ENCODE data around the gene FAM131C.
A peak's percentile ranks its signal among the peaks of the same experiment; 100 is the strongest.

The FAM131C gene

DNA sequence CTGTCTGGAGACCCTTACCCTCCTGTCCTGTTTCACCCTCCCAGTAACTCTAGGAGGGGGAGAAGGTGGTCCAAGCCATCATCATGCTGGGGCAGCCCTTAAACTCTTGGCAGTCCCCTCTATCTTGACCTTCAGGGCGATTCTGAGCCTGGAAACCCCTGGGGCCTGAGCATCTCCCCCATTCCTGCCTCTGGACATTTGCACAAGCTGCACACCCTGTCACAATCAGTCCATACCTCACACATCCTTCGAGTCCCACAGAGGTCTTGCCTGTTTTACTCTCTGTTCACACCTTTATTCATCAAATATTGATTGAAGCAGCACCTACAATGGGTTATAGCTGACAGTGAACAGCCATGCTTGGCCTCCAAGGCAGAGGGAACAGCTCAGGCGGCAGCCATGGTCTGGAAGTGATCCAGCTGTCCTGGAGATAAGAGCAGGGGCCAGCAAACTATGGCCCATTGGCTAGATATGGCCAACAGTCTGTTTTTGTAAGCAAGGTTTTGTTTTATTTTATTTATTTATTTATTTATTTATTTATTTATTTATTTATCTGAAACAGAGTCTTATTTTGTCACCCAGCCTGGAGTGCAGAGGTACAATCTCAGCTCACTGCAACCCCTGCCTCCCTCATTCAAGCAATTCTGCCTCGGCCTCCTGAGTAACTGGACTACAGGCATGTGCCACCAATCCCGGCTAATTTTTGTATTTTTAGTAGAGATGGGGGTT is 7.1 kb upstream of the FAM131C start (continued):
- TF ChIP-seq, protein P1, sequence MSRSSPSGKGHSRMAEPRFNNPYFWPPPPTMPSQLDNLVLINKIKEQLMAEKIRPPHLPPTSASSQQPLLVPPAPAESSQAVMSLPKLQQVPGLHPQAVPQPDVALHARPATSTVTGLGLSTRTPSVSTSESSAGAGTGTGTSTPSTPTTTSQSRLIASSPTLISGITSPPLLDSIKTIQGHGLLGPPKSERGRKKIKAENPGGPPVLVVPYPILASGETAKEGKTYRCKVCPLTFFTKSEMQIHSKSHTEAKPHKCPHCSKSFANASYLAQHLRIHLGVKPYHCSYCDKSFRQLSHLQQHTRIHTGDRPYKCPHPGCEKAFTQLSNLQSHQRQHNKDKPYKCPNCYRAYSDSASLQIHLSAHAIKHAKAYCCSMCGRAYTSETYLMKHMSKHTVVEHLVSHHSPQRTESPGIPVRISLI (tag by site-specific recombination; IDR thresholded peaks at IDR 0.05): no peak
- no peak for TF ChIP-seq ZNF211 (tag by site-specific recombination; IDR thresholded peaks at IDR 0.05; ENCODE audit: low read depth)
- TF ChIP-seq ZNF558 (tag by site-specific recombination; IDR thresholded peaks at IDR 0.05): 0 out of 2 replicates have a peak, but pooled peaks have one; percentile 35
- TF ChIP-seq, protein P2, sequence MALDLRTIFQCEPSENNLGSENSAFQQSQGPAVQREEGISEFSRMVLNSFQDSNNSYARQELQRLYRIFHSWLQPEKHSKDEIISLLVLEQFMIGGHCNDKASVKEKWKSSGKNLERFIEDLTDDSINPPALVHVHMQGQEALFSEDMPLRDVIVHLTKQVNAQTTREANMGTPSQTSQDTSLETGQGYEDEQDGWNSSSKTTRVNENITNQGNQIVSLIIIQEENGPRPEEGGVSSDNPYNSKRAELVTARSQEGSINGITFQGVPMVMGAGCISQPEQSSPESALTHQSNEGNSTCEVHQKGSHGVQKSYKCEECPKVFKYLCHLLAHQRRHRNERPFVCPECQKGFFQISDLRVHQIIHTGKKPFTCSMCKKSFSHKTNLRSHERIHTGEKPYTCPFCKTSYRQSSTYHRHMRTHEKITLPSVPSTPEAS (tag by site-specific recombination; IDR thresholded peaks at IDR 0.05): peak; percentile 47; the same call in 1 of the 2 replicates
- 0 out of 2 replicates have a peak, but pooled peaks have one; percentile 25 for TF ChIP-seq ZNF341 (tag by site-specific recombination; IDR thresholded peaks at IDR 0.05; ENCODE audit: low read depth)

DNA sequence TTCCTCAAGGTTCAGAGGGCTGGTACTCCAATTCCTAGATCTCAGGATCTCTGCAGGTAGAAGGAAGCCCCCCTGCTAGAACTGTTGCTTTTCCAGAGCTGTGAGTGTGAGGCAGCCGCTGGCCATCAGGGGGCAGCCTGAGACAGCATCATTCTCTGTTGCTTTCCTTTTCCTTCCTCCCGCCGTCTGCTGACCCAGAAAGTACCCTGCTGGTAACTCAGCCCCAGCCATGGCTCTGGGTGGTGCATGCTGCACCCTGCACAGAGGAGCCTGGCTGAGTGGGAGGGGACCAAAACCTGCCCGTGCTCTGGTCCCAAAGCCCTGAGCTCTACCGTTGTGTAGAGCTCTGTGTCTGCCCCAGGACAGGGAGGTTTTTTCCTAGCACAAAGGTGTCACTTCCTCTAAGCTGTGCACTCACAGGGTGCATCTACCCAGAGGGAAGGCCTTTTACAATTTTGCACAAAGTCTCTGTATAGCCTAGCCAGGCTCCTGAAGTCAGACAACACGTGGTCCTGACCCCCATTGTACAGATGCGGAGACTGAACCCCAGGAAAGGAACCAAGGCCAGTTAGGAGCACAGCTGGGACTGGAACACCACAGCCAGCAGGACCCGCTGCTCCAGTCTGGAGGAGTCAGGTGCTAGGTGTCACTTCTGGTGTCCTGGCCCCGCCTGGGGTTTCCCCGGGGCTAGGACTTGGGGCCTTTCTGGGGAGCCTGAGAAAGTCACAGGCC is 5.6 kb upstream of the FAM131C start:
- Histone ChIP-seq H3K9me3 (ENCODE audit: control insufficient read depth, insufficient read depth, low read depth, low read length) (no peaks in the 10 kb centered on the region), H3K4me1 (ENCODE audit: control insufficient read depth, insufficient read depth, low read length) (no peaks in the 10 kb centered on the region), H3K27ac (ENCODE audit: extremely low read depth, low read depth, low read length) (no peak overlapping the region), H3K36me3 (ENCODE audit: control insufficient read depth in 2 of 2, insufficient read depth in 1 of 2, low read length in 2 of 2) (no peaks in the 10 kb centered on the region), H3K4me3 (ENCODE audit: low read depth, low read length) (no peak overlapping the region)
- ChIA-PET POLR2A (interaction anchor here (0.6 to 1.1 kb wide), 3 partner anchors 102 to 128 kb away, joined by 3 to 4 read pairs (median 3); no protein-coding TSS in a partner anchor), CTCF (interaction anchor here (0.6 to 9.7 kb wide), 37 partner anchors 10 to 775 kb away, joined by 3 to 427 read pairs (median 5); partner anchors contain the start of gene EPHA2)
- TF ChIP-seq, protein P3, sequence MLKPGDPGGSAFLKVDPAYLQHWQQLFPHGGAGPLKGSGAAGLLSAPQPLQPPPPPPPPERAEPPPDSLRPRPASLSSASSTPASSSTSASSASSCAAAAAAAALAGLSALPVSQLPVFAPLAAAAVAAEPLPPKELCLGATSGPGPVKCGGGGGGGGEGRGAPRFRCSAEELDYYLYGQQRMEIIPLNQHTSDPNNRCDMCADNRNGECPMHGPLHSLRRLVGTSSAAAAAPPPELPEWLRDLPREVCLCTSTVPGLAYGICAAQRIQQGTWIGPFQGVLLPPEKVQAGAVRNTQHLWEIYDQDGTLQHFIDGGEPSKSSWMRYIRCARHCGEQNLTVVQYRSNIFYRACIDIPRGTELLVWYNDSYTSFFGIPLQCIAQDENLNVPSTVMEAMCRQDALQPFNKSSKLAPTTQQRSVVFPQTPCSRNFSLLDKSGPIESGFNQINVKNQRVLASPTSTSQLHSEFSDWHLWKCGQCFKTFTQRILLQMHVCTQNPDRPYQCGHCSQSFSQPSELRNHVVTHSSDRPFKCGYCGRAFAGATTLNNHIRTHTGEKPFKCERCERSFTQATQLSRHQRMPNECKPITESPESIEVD (tag by site-specific recombination; IDR thresholded peaks at IDR 0.05): no peak
- no peak for TF ChIP-seq ZNF132 (tag by site-specific recombination; IDR thresholded peaks at IDR 0.05; ENCODE audit: borderline replicate concordance)
- TF ChIP-seq YY1 (tag by site-specific recombination; IDR thresholded peaks at IDR 0.05): no peak
- no peak for TF ChIP-seq ZNF843 (tag by site-specific recombination; IDR thresholded peaks at IDR 0.05)
- TF ChIP-seq, protein P4, sequence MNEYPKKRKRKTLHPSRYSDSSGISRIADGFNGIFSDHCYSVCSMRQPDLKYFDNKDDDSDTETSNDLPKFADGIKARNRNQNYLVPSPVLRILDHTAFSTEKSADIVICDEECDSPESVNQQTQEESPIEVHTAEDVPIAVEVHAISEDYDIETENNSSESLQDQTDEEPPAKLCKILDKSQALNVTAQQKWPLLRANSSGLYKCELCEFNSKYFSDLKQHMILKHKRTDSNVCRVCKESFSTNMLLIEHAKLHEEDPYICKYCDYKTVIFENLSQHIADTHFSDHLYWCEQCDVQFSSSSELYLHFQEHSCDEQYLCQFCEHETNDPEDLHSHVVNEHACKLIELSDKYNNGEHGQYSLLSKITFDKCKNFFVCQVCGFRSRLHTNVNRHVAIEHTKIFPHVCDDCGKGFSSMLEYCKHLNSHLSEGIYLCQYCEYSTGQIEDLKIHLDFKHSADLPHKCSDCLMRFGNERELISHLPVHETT (tag by site-specific recombination; IDR thresholded peaks at IDR 0.05): no peak
- TF ChIP-seq, protein P5, sequence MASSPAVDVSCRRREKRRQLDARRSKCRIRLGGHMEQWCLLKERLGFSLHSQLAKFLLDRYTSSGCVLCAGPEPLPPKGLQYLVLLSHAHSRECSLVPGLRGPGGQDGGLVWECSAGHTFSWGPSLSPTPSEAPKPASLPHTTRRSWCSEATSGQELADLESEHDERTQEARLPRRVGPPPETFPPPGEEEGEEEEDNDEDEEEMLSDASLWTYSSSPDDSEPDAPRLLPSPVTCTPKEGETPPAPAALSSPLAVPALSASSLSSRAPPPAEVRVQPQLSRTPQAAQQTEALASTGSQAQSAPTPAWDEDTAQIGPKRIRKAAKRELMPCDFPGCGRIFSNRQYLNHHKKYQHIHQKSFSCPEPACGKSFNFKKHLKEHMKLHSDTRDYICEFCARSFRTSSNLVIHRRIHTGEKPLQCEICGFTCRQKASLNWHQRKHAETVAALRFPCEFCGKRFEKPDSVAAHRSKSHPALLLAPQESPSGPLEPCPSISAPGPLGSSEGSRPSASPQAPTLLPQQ (tag by site-specific recombination; IDR thresholded peaks at IDR 0.05): no peak
- TF ChIP-seq ZNF600 (tag by site-specific recombination; IDR thresholded peaks at IDR 0.05): 0 out of 2 replicates have a peak, but pooled peaks have one; percentile 37
- no peak for TF ChIP-seq EGR2 (tag by site-specific recombination; IDR thresholded peaks at IDR 0.05; ENCODE audit: low read depth)
- TF ChIP-seq ZNF626 (tag by site-specific recombination; IDR thresholded peaks at IDR 0.05): no peak
- no peak; the same call in 1 of the 2 replicates for TF ChIP-seq ZSCAN30 (tag by site-specific recombination; IDR thresholded peaks at IDR 0.05)
- TF ChIP-seq, protein P6, sequence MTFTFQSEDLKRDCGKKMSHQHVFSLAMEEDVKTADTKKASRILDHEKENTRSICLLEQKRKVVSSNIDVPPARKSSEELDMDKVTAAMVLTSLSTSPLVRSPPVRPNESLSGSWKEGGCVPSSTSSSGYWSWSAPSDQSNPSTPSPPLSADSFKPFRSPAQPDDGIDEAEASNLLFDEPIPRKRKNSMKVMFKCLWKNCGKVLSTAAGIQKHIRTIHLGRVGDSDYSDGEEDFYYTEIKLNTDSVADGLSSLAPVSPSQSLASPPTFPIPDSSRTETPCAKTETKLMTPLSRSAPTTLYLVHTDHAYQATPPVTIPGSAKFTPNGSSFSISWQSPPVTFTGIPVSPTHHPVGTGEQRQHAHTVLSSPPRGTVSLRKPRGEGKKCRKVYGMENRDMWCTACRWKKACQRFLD (tag by site-specific recombination; IDR thresholded peaks at IDR 0.05): no peak
- no peak for TF ChIP-seq ZNF426 (tag by site-specific recombination; IDR thresholded peaks at IDR 0.05)
- TF ChIP-seq, protein P7, sequence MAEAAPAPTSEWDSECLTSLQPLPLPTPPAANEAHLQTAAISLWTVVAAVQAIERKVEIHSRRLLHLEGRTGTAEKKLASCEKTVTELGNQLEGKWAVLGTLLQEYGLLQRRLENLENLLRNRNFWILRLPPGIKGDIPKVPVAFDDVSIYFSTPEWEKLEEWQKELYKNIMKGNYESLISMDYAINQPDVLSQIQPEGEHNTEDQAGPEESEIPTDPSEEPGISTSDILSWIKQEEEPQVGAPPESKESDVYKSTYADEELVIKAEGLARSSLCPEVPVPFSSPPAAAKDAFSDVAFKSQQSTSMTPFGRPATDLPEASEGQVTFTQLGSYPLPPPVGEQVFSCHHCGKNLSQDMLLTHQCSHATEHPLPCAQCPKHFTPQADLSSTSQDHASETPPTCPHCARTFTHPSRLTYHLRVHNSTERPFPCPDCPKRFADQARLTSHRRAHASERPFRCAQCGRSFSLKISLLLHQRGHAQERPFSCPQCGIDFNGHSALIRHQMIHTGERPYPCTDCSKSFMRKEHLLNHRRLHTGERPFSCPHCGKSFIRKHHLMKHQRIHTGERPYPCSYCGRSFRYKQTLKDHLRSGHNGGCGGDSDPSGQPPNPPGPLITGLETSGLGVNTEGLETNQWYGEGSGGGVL (tag by site-specific recombination; IDR thresholded peaks at IDR 0.05): no peak
- TF ChIP-seq, protein P8, sequence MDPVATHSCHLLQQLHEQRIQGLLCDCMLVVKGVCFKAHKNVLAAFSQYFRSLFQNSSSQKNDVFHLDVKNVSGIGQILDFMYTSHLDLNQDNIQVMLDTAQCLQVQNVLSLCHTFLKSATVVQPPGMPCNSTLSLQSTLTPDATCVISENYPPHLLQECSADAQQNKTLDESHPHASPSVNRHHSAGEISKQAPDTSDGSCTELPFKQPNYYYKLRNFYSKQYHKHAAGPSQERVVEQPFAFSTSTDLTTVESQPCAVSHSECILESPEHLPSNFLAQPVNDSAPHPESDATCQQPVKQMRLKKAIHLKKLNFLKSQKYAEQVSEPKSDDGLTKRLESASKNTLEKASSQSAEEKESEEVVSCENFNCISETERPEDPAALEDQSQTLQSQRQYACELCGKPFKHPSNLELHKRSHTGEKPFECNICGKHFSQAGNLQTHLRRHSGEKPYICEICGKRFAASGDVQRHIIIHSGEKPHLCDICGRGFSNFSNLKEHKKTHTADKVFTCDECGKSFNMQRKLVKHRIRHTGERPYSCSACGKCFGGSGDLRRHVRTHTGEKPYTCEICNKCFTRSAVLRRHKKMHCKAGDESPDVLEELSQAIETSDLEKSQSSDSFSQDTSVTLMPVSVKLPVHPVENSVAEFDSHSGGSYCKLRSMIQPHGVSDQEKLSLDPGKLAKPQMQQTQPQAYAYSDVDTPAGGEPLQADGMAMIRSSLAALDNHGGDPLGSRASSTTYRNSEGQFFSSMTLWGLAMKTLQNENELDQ (tag by site-specific recombination; IDR thresholded peaks at IDR 0.05; ENCODE audit: low read depth): no peak
- TF ChIP-seq ZNF571 (tag by site-specific recombination; IDR thresholded peaks at IDR 0.05): no peak
